Panc1 (cell line): ENCODE data around the gene STPG1.

Source experiments
- CTCF ChIP-seq: fragments of 450-650 bp; IDR thresholded peaks from 2 replicates; pipeline ENCODE4 v1.5.1; 2017; ENCODE audit warnings: mild to moderate bottlenecking
- POLR2AphosphoS5 ChIP-seq: IDR thresholded peaks from 2 replicates; pipeline ENCODE4 v1.6.1; 2012; ENCODE audit warnings: mild to moderate bottlenecking, low read depth, low read length, moderate library complexity
- REST ChIP-seq, 2 experiments: IDR thresholded peaks; 2 replicates each; pipeline ENCODE4 v1.6.1; 2011 to 2012; ENCODE audit warnings: low read depth in 2 of 2, control low read depth in 1 of 2, low read length in 1 of 2, mild to moderate bottlenecking in 1 of 2, moderate library complexity in 1 of 2; ENCODE audit not compliant: insufficient read depth in 1 of 2

GRCh38 chr1:24379733-24380315, 33.8 kb downstream of the STPG1 start:
- TF ChIP-seq CTCF (no peak), POLR2AphosphoS5 (no peak), REST (IDR thresholded peaks at IDR 0.05; ENCODE audit: insufficient read depth in 1 of 2, low read depth in 2 of 2, low read length in 1 of 2) (no peak)
